Gastrocnemius medialis (tissue), 4 donors: ENCODE measurements around the gene KIRREL3. TPM values are rescaled to one million over a fixed set of nuclear protein-coding genes. Genes with fewer than 3 reads are reported as not detected.

ENCODE experiments used
- ATAC-seq, 2 donors: fragments of 150-250 bp; one replicate each; pipeline ENCODE4 v1.9.1; 2016
- DNase-seq, 2 donors: peaks; one replicate each; pipeline ENCODE4 v3.0.0-alpha.2; 2019
- H3K27ac ChIP-seq, 4 donors: fragments of 200-600 bp; sonication (generic); 1 replicate in 1 of 4; 2 replicates in 3 of 4; pipeline ENCODE4 v1.5.1; 2016 to 2018; ENCODE audit warnings: mild to moderate bottlenecking in 2 of 4, moderate library complexity in 1 of 4
- H3K27me3 ChIP-seq, 3 donors: fragments of 200-600 bp; sonication (generic) in 2 of 3; 1 replicate in 1 of 3; 2 replicates in 2 of 3; pipeline versions ENCODE4 v1.5.1 to v1.6.0; 2016 to 2019; ENCODE audit warnings: mild to moderate bottlenecking in 1 of 3, moderate library complexity in 1 of 3
- H3K36me3 ChIP-seq, 2 donors: fragments of 200-600 bp; sonication (generic) in 1 of 2; one replicate each; pipeline ENCODE4 v1.5.1; 2017 to 2018
- H3K4me1 ChIP-seq, 2 donors: fragments of 200-600 bp; sonication (generic) in 1 of 2; one replicate each; pipeline ENCODE4 v1.5.1; 2016 to 2017; ENCODE audit warnings: mild to moderate bottlenecking in 2 of 2
- H3K4me3 ChIP-seq, 4 donors: fragments of 200-600 bp; sonication (generic) in 3 of 4; 1 replicate in 1 of 4; 2 replicates in 3 of 4; pipeline ENCODE4 v1.5.1; 2016 to 2019; ENCODE audit warnings: mild to moderate bottlenecking in 2 of 4
- H3K9me3 ChIP-seq, 3 donors: fragments of 200-600 bp; sonication (generic) in 2 of 3; 1 replicate in 1 of 3; 2 replicates in 2 of 3; pipeline ENCODE4 v1.5.1; 2016 to 2019
- POLR2A ChIP-seq, 2 donors: fragments of 450-650 bp; IDR thresholded peaks; one replicate each; pipeline ENCODE4 v1.6.1; 2017; ENCODE audit warnings: antibody characterized with exemption in 2 of 2, mild to moderate bottlenecking in 2 of 2, moderate library complexity in 2 of 2
- in situ Hi-C, 4 donors: fragments of 200-750 bp; cut with MboI; loops; one replicate each; pipeline versions ENCODE4 v1.15.0 to v1.8.0; 2017; ENCODE audit warnings: low sequenced_read_pairs in 4 of 4
- intact Hi-C: fragments of 100-400 bp; cut with DNase I; formaldehyde crosslinking; loops from one replicate; pipeline ENCODE4 v1.15.1; 2023; ENCODE audit warnings: low total_unique reads
- total RNA-seq, 4 donors: library from RNA; depleted of rRNA; stranded (reverse); fragments of >200 nt; gene quantifications; one replicate each; pipeline versions ENCODE4 v1.1.0 to v1.2.3, GENCODE V29; 2016
- TF ChIP-seq, protein P1 (sequence below), 5 experiments: fragments of 450-650 bp in 3 of 5; fragments of 200-600 bp in 2 of 5; sonication (generic) in 2 of 5; IDR thresholded peaks in 4 of 5; conservative IDR thresholded peaks in 1 of 5; 1 replicate in 4 of 5; 2 replicates in 1 of 5; pipeline ENCODE4 v1.5.1; 2016 to 2019; ENCODE audit warnings: antibody characterized with exemption in 5 of 5, mild to moderate bottlenecking in 3 of 5, moderate library complexity in 3 of 5

Gene KIRREL3
- total RNA-seq, 4 donors from 2014 or later = 0.10 TPM; not detected in 3

DNA sequence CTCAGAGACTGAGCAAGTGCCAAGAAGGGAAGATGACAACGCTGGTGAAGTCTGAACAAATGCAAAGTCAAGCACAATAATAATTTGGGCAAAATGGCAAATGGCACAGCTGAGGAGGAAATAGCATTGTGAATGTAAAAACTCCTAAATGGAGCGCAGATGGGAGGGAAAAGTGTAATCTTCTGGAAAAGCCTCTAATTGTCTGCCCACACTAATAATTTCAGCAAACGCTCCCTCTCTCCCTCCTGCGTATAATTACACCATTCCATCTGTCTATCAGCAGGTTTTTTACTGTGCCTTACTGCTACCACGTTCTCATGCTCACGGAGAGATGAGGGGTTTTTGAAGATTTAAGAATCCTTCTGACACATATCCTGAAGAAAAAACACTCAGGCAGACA lies 302.6 kb downstream of the KIRREL3 start:
- Histone ChIP-seq H3K27ac (no peak overlapping the region), H3K9me3 (no peaks in the 10 kb centered on the region), H3K27me3 (no peaks in the 10 kb centered on the region), H3K4me3 (no peak overlapping the region), H3K4me1 (no peaks in the 10 kb centered on the region), H3K36me3 (no peaks in the 10 kb centered on the region)
- no peak for DNase-seq
- TF ChIP-seq, protein P1, sequence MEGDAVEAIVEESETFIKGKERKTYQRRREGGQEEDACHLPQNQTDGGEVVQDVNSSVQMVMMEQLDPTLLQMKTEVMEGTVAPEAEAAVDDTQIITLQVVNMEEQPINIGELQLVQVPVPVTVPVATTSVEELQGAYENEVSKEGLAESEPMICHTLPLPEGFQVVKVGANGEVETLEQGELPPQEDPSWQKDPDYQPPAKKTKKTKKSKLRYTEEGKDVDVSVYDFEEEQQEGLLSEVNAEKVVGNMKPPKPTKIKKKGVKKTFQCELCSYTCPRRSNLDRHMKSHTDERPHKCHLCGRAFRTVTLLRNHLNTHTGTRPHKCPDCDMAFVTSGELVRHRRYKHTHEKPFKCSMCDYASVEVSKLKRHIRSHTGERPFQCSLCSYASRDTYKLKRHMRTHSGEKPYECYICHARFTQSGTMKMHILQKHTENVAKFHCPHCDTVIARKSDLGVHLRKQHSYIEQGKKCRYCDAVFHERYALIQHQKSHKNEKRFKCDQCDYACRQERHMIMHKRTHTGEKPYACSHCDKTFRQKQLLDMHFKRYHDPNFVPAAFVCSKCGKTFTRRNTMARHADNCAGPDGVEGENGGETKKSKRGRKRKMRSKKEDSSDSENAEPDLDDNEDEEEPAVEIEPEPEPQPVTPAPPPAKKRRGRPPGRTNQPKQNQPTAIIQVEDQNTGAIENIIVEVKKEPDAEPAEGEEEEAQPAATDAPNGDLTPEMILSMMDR (IDR thresholded peaks at IDR 0.05 in 4 of 5, conservative IDR thresholded peaks at IDR 0.05 in 1 of 5) = no peak
- no peak for TF ChIP-seq POLR2A (IDR thresholded peaks at IDR 0.05)
- no peak for ATAC-seq
- in situ Hi-C loops = no loop called here
- intact Hi-C loops = no loop called here

DNA sequence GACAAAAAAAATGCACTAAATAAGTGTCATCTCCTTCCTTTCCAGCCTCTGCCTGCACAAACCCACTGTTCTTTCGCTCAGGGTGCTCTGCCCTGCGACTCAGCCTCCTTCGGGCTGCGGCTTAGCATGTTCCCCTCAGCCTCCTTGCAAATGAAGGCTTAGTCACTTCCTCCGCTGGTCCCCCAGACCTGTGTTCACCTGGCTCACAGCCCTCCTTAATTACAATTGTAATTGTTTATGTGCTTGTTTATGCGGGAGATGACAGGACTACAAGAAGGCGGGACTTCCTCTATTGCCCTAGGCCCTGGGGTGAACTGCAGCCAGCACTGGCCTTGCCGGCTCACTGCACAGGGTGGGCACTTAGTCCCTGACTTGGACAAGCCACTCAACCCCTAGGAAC lies 303.6 kb downstream of the KIRREL3 start:
- no peaks in the 10 kb centered on the region for H3K9me3 ChIP-seq
- H3K4me1 ChIP-seq = no peaks in the 10 kb centered on the region
- no peak for ATAC-seq
- no peak overlapping the region for H3K4me3 ChIP-seq
- DNase-seq = no peak
- no peaks in the 10 kb centered on the region for H3K36me3 ChIP-seq
- intact Hi-C loops (no loop called here), in situ Hi-C loops (no loop called here)
- H3K27me3 ChIP-seq = no peaks in the 10 kb centered on the region
- H3K27ac ChIP-seq = no peak overlapping the region
- TF ChIP-seq POLR2A (IDR thresholded peaks at IDR 0.05) = no peak
- TF ChIP-seq, protein P1 (IDR thresholded peaks at IDR 0.05 in 4 of 5, conservative IDR thresholded peaks at IDR 0.05 in 1 of 5) = no peak

DNA sequence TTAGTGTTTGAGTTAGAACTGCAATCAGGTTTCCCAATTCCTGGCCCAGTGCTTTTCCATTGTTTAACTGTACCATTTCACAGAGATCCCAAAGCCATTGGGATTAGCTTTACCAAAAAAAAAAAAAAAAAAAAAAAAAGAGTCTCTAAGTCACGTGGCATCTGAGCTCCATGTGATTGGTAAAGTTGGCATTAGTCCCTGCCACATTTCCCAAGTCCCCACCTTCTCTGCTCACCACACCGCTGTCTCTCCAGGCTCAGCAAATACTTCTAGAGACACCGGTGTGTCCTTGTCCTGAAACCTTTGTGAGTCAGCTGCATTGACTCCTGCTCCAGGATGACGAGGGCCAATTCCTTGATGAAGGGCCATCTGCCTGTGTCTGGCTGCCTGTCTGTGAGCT lies 305.3 kb downstream of the KIRREL3 start:
- no peak for DNase-seq
- no peak overlapping the region for H3K4me3 ChIP-seq
- TF ChIP-seq, protein P1 (IDR thresholded peaks at IDR 0.05 in 4 of 5, conservative IDR thresholded peaks at IDR 0.05 in 1 of 5) = no peak
- no peak for TF ChIP-seq POLR2A (IDR thresholded peaks at IDR 0.05)

DNA sequence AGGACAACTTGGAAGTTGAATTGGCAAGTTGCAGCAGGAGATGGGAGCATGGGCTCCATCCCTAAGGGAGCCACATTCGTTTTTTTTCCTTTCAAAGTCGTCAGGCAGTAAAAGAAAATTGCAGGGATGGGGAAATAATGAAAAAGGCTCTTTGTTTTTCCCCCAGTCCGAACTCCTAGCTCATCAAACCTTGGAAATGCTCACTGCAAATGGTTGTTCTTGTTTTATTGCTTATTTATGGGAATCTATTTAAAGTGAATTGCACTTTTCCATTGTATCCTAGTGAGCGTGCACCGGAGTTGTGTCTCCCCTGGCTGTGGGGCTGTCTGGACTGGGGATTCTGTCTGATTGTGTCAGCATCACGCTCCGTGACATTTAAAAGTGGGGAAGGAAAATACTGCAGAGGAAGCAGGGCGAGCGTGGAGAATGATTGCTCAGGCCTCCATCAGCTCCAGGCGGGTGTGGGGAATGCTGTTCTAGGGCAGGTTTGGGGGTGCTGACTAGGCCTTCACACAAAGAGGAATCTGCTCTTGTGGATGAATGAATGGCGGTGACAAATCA lies 306.4 kb downstream of the KIRREL3 start:
- H3K36me3 ChIP-seq = no peaks in the 10 kb centered on the region
- intact Hi-C loops = no loop called here
- H3K9me3 ChIP-seq = no peaks in the 10 kb centered on the region
- DNase-seq (no peak), ATAC-seq (no peak)
- H3K27ac ChIP-seq = no peak overlapping the region
- no peaks in the 10 kb centered on the region for H3K4me1 ChIP-seq
- H3K4me3 ChIP-seq = no peak overlapping the region
- H3K27me3 ChIP-seq = no peaks in the 10 kb centered on the region
- in situ Hi-C loops = no loop called here
- no peak for TF ChIP-seq POLR2A (IDR thresholded peaks at IDR 0.05)
- TF ChIP-seq, protein P1 (IDR thresholded peaks at IDR 0.05 in 4 of 5, conservative IDR thresholded peaks at IDR 0.05 in 1 of 5) = no peak

More for the DNA sequence above, 305.3 kb downstream of the KIRREL3 start:
- intact Hi-C loops (no loop called here), in situ Hi-C loops (no loop called here)
- Histone ChIP-seq H3K36me3 (no peaks in the 10 kb centered on the region), H3K4me1 (no peaks in the 10 kb centered on the region), H3K27me3 (no peaks in the 10 kb centered on the region), H3K27ac (no peak overlapping the region), H3K9me3 (no peaks in the 10 kb centered on the region)
- no peak for ATAC-seq

DNA sequence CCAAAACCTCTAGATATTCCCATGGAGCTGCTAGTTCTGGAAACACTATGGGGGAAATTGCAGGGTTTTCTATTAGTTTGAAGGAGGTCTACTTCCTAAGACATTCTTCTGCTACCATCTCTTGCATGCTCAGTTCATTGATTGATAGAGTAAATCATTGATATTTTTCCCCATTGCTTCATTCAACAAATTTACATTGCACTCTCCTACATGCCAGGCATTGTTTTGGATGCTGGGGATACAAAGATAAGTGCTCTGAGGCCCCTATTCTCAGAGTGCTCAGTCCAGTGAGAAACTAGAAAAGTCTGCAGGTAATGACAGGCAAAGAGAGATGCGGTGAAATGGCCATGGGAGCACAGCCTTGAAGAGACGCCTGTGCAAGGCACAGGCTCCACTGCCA lies 313.1 kb downstream of the KIRREL3 start:
- H3K27ac ChIP-seq = no peak overlapping the region
- no peaks in the 10 kb centered on the region for H3K9me3 ChIP-seq
- in situ Hi-C loops (no loop called here), intact Hi-C loops (no loop called here)
- TF ChIP-seq, protein P1 (IDR thresholded peaks at IDR 0.05 in 4 of 5, conservative IDR thresholded peaks at IDR 0.05 in 1 of 5) = no peak
- TF ChIP-seq POLR2A (IDR thresholded peaks at IDR 0.05) = no peak
- DNase-seq (no peak), ATAC-seq (no peak)
- no peak overlapping the region for H3K4me3 ChIP-seq
- H3K27me3 ChIP-seq = no peaks in the 10 kb centered on the region
- no peaks in the 10 kb centered on the region for H3K36me3 ChIP-seq
- H3K4me1 ChIP-seq = no peaks in the 10 kb centered on the region
